ENCODE results near the gene SMAP2.
A peak's percentile ranks its signal among the peaks of the same experiment; 100 is the strongest.

Gene SMAP2

DNA sequence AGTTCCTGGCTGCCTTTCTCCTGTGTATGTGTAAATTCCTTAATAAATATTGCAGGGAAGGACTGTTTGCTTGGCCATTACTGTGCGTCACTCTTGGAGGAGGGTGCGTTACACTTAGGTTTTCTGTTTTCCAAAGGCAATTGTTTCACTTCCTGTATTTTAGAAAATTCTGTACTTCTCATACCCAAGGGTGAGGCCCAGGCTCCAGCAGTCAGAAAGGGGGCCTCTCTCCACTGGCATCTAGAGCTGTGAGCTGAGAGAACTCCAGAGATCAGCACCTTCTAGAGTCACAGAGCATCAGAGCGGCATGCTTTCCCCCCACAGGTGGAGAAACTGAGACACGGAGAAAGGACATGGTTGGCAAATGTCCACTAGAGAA is 49.7 kb downstream of the SMAP2 start:
- no peaks in the 10 kb centered on the region for H3K4me1 Mint-ChIP-seq
- peak overlapping the region in 1 of 3 experiments; percentile 1 for H3K27ac Mint-ChIP-seq
- H3K36me3 Mint-ChIP-seq (ENCODE audit: low read depth) = peaks cover 16% of the 10 kb centered on the region
- TF ChIP-seq, protein P1, sequence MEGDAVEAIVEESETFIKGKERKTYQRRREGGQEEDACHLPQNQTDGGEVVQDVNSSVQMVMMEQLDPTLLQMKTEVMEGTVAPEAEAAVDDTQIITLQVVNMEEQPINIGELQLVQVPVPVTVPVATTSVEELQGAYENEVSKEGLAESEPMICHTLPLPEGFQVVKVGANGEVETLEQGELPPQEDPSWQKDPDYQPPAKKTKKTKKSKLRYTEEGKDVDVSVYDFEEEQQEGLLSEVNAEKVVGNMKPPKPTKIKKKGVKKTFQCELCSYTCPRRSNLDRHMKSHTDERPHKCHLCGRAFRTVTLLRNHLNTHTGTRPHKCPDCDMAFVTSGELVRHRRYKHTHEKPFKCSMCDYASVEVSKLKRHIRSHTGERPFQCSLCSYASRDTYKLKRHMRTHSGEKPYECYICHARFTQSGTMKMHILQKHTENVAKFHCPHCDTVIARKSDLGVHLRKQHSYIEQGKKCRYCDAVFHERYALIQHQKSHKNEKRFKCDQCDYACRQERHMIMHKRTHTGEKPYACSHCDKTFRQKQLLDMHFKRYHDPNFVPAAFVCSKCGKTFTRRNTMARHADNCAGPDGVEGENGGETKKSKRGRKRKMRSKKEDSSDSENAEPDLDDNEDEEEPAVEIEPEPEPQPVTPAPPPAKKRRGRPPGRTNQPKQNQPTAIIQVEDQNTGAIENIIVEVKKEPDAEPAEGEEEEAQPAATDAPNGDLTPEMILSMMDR (IDR thresholded peaks at IDR 0.05; ENCODE audit: unreplicated experiment in 3 of 3) = no peak
- no peaks in the 10 kb centered on the region for H3K9me3 Mint-ChIP-seq
- no peak overlapping the region for H3K4me3 Mint-ChIP-seq
- H3K27me3 Mint-ChIP-seq (ENCODE audit: low read depth) = no peaks in the 10 kb centered on the region

DNA sequence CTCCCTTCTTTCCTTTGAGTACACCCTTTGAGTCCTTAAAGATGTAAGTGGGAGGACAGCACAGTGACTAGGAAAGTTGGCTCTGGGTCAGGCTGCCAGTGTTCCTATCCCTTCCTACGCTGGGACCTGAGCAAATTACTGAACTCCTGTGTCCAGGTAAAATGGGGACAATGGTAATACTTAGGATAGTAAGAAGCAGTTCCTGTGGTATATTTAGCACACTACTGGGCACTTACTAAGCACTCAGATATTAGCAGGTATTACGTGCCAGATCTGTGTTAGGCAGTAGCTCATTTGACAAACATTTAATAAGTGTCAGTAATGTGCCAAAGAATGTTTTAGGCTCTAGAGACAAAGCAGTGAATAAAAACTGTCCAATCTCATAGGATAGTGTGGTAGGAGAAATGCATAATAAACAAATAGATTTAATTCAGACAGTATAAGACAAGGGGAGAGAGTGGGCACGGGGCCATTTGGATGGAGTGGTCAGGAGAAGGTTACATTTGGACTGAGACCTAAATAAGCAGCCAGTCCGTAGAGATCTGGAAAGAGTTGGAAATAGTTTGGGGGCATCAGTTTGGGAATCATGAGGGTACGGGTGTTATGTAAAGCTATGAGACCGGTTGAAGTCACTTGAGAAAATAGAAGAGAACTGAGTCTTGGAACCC is 50.6 kb downstream of the SMAP2 start:
- Mint-ChIP-seq H3K4me3 (no peak overlapping the region), H3K36me3 (ENCODE audit: low read depth) (peaks cover 9% of the 10 kb centered on the region), H3K27me3 (ENCODE audit: low read depth) (no peaks in the 10 kb centered on the region), H3K4me1 (no peaks in the 10 kb centered on the region), H3K27ac (no peak overlapping the region), H3K9me3 (no peaks in the 10 kb centered on the region)
- TF ChIP-seq, protein P1 (IDR thresholded peaks at IDR 0.05; ENCODE audit: unreplicated experiment in 3 of 3) = no peak

DNA sequence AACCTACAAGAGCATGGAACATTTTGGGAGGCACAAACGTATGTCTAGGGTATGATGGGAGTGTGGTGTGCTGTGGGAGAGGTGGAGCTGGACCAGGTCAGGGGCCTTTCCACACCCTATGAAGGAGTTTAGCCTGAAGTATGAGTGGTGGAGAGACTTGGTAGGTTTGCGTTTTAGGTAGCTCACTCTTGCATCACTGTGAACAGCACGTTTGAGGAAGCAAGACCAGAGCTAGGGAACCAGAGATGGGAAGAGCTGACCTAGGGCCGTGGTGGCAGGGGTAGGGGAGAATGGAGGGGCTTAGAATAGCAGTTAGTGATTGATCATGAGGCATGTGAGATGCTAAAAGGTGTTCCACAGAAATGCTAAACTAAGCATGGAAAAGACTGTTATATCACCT is 51.7 kb downstream of the SMAP2 start:
- no peak overlapping the region for H3K4me3 Mint-ChIP-seq
- no peaks in the 10 kb centered on the region for H3K4me1 Mint-ChIP-seq
- H3K9me3 Mint-ChIP-seq = no peaks in the 10 kb centered on the region
- no peak overlapping the region for H3K27ac Mint-ChIP-seq
- peaks cover 9% of the 10 kb centered on the region for H3K36me3 Mint-ChIP-seq (ENCODE audit: low read depth)
- TF ChIP-seq, protein P1 (IDR thresholded peaks at IDR 0.05; ENCODE audit: unreplicated experiment in 3 of 3) = no peak
- H3K27me3 Mint-ChIP-seq (ENCODE audit: low read depth) = no peaks in the 10 kb centered on the region

DNA sequence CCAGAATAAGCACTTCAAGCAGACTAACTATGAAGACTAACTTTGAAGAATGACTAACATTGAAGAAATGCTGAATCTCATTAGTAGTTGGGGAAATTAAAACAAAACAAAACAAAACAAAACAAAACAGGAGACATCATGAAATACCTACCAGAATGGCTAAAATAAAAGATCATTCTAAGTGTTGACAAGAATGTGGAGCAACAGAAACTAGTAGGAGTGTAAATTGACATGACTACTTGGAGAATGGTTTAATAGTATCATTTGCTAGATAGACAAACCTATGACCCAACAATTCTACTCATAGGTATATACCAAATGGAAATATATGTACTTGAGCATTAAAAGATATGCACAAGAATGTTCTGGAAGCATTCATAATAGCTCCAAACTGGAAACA is 57.9 kb downstream of the SMAP2 start:
- no peak overlapping the region for H3K4me3 Mint-ChIP-seq
- H3K9me3 Mint-ChIP-seq = no peaks in the 10 kb centered on the region

DNA sequence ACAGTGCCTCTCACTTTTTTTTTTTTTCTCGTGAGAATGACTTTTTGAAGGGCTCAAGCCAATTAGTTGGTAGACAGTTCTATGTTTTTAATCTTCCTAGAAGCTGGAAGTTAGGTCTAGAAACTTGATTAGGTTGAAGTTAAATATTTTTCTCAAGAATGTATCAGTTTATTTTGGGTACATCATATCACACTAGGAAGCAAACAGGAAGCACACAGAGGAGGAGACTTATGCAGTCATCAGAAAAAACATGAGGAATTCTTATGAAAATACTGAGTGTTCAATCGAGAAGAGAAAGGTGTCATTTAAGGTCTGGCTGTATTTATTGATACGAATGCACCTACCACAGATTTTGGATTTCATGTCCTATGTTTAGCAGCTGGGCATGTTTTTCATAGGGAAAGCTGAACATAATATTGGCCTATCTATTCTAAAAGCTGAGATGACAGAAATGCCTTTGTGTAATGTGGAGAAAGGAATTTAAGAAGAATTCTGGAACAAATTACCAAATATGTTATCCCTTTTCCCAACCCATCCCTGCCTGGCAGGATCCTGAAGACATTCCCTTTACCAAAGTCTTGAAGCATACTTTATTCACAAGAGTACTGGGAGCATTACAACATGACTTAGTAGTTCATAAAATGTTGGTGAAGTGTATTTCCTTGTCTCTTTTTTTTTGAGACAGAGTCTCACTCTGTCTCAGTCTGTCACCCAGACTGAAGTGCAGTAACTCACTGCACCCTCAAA is 59.3 kb downstream of the SMAP2 start:
- Mint-ChIP-seq H3K27ac (no peak overlapping the region), H3K9me3 (no peaks in the 10 kb centered on the region), H3K4me1 (no peaks in the 10 kb centered on the region), H3K4me3 (no peak overlapping the region), H3K36me3 (ENCODE audit: low read depth) (no peaks in the 10 kb centered on the region), H3K27me3 (ENCODE audit: low read depth) (no peaks in the 10 kb centered on the region)
- TF ChIP-seq, protein P1 (IDR thresholded peaks at IDR 0.05; ENCODE audit: unreplicated experiment in 3 of 3) = no peak

More for the DNA sequence above, 57.9 kb downstream of the SMAP2 start:
- TF ChIP-seq, protein P1 (IDR thresholded peaks at IDR 0.05; ENCODE audit: unreplicated experiment in 3 of 3) = no peak
- no peaks in the 10 kb centered on the region for H3K27me3 Mint-ChIP-seq (ENCODE audit: low read depth)
- no peaks in the 10 kb centered on the region for H3K4me1 Mint-ChIP-seq
- no peak overlapping the region for H3K27ac Mint-ChIP-seq
- H3K36me3 Mint-ChIP-seq (ENCODE audit: low read depth) = peaks cover 3% of the 10 kb centered on the region

DNA sequence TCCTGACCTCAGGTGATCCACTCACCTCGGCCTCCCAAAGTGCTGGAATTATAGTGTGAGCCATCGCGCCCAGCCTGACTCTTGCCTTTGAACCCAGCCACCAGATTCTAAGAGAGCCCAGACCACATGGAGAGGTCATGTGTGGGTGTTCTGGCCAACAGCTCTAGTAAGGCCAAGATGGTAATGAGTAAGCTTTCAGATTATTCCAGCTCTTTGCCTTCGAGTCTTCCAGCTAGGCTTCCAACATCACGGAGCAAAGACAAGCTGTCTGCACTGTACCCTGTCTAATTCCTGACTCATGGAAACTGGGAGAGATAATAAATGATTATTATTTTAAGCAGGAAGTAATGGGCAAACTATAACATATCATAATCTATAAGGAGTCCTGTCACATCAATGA is 61.9 kb downstream of the SMAP2 start:
- Mint-ChIP-seq H3K36me3 (ENCODE audit: low read depth) (no peaks in the 10 kb centered on the region), H3K4me1 (no peaks in the 10 kb centered on the region), H3K27ac (no peak overlapping the region), H3K27me3 (ENCODE audit: low read depth) (no peaks in the 10 kb centered on the region), H3K9me3 (no peaks in the 10 kb centered on the region), H3K4me3 (no peak overlapping the region)
- TF ChIP-seq, protein P1 (IDR thresholded peaks at IDR 0.05; ENCODE audit: unreplicated experiment in 3 of 3) = no peak

All from nephron (organoid).